Liver (tissue), 3 donors: ENCODE data around the gene TSGA10.

ENCODE experiments used
- GABPA ChIP-seq, 2 donors: IDR thresholded peaks in 1 of 2; conservative IDR thresholded peaks in 1 of 2; 2 replicates each; pipeline ENCODE4 v1.6.1; 2016; ENCODE audit warnings: antibody characterized with exemption in 2 of 2, mild to moderate bottlenecking in 1 of 2, moderate library complexity in 1 of 2
- HNF4G ChIP-seq: IDR thresholded peaks from 2 replicates; pipeline ENCODE4 v1.6.1; 2016; ENCODE audit warnings: antibody characterized with exemption
- JUND ChIP-seq, 2 donors: IDR thresholded peaks; 2 replicates each; pipeline ENCODE4 v1.6.1; 2016; ENCODE audit warnings: antibody characterized with exemption in 2 of 2
- RAD21 ChIP-seq, 2 donors: IDR thresholded peaks; 2 replicates each; pipeline ENCODE4 v1.6.1; 2016; ENCODE audit warnings: antibody characterized with exemption in 2 of 2, mild to moderate bottlenecking in 2 of 2
- SP1 ChIP-seq: IDR thresholded peaks from 2 replicates; pipeline ENCODE4 v1.6.1; 2018; ENCODE audit warnings: antibody characterized with exemption, mild to moderate bottlenecking
- TAF1 ChIP-seq: conservative IDR thresholded peaks from 2 replicates; pipeline ENCODE4 v1.6.1; 2016; ENCODE audit warnings: antibody characterized with exemption, mild to moderate bottlenecking
- YY1 ChIP-seq: IDR thresholded peaks from 2 replicates; pipeline ENCODE4 v1.6.1; 2016; ENCODE audit warnings: antibody characterized with exemption, mild to moderate bottlenecking
- TF ChIP-seq, protein P1 (sequence below): fragments of 150-350 bp; IDR thresholded peaks from 2 replicates; pipeline ENCODE4 v1.5.1; 2017; ENCODE audit warnings: improper control_type of control experiment, low read depth, low read length; ENCODE audit not compliant: missing input control
- TF ChIP-seq, protein P2 (sequence below): IDR thresholded peaks from 2 replicates; pipeline ENCODE4 v1.6.1; 2016; ENCODE audit warnings: antibody characterized with exemption
- TF ChIP-seq, protein P3 (sequence below): IDR thresholded peaks from 2 replicates; pipeline ENCODE4 v1.6.1; 2016; ENCODE audit warnings: antibody characterized with exemption
- TF ChIP-seq, protein P4 (sequence below): IDR thresholded peaks from 2 replicates; pipeline ENCODE4 v1.6.1; 2016; ENCODE audit warnings: antibody characterized with exemption
- TF ChIP-seq, protein P5 (sequence below): IDR thresholded peaks from 2 replicates; pipeline ENCODE4 v1.6.1; 2016; ENCODE audit warnings: antibody characterized with exemption, mild to moderate bottlenecking
- donor health status: healthy.
- donor health status: healthy.

DNA sequence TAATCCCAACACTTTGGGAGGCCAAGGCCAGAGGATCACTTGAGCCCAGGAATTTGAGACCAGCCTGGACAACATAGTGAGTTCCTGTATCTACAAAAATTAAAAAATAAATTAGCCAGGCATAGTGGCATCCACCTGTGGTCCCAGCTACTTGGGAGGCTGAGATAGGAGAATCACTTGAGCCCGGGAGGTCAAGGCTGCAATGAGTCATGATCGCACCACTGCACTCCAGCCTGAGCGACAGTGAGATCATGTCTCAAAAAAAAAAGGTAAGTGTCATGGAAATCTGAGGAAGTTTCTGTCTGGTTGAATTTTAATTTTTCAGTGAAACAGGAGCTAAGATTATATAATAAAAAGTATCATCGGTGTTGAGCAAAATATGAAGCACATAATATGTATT is 15.7 kb downstream of the TSGA10 start:
- TF ChIP-seq, protein P1, sequence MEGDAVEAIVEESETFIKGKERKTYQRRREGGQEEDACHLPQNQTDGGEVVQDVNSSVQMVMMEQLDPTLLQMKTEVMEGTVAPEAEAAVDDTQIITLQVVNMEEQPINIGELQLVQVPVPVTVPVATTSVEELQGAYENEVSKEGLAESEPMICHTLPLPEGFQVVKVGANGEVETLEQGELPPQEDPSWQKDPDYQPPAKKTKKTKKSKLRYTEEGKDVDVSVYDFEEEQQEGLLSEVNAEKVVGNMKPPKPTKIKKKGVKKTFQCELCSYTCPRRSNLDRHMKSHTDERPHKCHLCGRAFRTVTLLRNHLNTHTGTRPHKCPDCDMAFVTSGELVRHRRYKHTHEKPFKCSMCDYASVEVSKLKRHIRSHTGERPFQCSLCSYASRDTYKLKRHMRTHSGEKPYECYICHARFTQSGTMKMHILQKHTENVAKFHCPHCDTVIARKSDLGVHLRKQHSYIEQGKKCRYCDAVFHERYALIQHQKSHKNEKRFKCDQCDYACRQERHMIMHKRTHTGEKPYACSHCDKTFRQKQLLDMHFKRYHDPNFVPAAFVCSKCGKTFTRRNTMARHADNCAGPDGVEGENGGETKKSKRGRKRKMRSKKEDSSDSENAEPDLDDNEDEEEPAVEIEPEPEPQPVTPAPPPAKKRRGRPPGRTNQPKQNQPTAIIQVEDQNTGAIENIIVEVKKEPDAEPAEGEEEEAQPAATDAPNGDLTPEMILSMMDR, result no peak
- TF ChIP-seq TAF1, result no peak
- TF ChIP-seq RAD21 (IDR thresholded peaks at IDR 0.05), result no peak
- TF ChIP-seq, protein P2, sequence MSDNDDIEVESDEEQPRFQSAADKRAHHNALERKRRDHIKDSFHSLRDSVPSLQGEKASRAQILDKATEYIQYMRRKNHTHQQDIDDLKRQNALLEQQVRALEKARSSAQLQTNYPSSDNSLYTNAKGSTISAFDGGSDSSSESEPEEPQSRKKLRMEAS, result no peak
- TF ChIP-seq, protein P3, sequence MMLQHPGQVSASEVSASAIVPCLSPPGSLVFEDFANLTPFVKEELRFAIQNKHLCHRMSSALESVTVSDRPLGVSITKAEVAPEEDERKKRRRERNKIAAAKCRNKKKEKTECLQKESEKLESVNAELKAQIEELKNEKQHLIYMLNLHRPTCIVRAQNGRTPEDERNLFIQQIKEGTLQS, result no peak
- TF ChIP-seq, protein P4, sequence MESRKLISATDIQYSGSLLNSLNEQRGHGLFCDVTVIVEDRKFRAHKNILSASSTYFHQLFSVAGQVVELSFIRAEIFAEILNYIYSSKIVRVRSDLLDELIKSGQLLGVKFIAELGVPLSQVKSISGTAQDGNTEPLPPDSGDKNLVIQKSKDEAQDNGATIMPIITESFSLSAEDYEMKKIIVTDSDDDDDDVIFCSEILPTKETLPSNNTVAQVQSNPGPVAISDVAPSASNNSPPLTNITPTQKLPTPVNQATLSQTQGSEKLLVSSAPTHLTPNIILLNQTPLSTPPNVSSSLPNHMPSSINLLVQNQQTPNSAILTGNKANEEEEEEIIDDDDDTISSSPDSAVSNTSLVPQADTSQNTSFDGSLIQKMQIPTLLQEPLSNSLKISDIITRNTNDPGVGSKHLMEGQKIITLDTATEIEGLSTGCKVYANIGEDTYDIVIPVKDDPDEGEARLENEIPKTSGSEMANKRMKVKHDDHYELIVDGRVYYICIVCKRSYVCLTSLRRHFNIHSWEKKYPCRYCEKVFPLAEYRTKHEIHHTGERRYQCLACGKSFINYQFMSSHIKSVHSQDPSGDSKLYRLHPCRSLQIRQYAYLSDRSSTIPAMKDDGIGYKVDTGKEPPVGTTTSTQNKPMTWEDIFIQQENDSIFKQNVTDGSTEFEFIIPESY, result no peak
- no peak for TF ChIP-seq SP1
- TF ChIP-seq YY1, result no peak
- no peak for TF ChIP-seq GABPA (IDR thresholded peaks at IDR 0.05 in 1 of 2, conservative IDR thresholded peaks at IDR 0.05 in 1 of 2)
- no peak for TF ChIP-seq JUND (IDR thresholded peaks at IDR 0.05)
- TF ChIP-seq, protein P5, sequence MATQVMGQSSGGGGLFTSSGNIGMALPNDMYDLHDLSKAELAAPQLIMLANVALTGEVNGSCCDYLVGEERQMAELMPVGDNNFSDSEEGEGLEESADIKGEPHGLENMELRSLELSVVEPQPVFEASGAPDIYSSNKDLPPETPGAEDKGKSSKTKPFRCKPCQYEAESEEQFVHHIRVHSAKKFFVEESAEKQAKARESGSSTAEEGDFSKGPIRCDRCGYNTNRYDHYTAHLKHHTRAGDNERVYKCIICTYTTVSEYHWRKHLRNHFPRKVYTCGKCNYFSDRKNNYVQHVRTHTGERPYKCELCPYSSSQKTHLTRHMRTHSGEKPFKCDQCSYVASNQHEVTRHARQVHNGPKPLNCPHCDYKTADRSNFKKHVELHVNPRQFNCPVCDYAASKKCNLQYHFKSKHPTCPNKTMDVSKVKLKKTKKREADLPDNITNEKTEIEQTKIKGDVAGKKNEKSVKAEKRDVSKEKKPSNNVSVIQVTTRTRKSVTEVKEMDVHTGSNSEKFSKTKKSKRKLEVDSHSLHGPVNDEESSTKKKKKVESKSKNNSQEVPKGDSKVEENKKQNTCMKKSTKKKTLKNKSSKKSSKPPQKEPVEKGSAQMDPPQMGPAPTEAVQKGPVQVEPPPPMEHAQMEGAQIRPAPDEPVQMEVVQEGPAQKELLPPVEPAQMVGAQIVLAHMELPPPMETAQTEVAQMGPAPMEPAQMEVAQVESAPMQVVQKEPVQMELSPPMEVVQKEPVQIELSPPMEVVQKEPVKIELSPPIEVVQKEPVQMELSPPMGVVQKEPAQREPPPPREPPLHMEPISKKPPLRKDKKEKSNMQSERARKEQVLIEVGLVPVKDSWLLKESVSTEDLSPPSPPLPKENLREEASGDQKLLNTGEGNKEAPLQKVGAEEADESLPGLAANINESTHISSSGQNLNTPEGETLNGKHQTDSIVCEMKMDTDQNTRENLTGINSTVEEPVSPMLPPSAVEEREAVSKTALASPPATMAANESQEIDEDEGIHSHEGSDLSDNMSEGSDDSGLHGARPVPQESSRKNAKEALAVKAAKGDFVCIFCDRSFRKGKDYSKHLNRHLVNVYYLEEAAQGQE, result no peak
- TF ChIP-seq HNF4G, result no peak
